Activated CD8-positive, alpha-beta memory T cell treated with anti-CD3 and anti-CD28 coated beads, Interleukin-2, amount 50 U/mL, for 1 hour (primary cell): ENCODE results near the gene ABCA4.

Experiments
- DNase-seq: peaks from one replicate; pipeline ENCODE4 v3.0.0-alpha.2; 2020; ENCODE audit errors: extremely low read depth

Gene ABCA4

GRCh38 chr1:94083681-94084080 is 37.3 kb downstream of the ABCA4 start:
- no peak for DNase-seq

GRCh38 chr1:94081566-94082344 is 39.2 kb downstream of the ABCA4 start:
- no peak for DNase-seq

DNA sequence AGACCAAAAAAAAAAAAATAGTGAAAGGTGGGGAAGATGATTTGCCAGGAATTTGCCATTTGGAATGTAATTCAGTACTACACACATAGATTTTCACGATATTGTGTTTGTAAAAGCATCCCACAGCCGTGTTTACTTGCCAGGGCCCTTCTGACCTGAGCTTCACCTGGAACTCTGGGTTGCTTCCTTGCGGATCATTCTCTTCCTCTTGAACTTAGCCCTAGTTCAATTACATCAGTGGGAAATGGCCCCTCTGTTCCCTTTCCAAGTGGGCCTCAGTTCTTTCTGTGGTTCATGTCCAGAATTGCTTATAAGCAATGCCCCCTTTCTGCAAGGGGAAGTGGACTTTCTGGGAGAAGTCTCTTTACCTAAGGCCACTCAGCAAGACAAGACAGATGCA is 41.0 kb downstream of the ABCA4 start:
- no peak for DNase-seq

DNA sequence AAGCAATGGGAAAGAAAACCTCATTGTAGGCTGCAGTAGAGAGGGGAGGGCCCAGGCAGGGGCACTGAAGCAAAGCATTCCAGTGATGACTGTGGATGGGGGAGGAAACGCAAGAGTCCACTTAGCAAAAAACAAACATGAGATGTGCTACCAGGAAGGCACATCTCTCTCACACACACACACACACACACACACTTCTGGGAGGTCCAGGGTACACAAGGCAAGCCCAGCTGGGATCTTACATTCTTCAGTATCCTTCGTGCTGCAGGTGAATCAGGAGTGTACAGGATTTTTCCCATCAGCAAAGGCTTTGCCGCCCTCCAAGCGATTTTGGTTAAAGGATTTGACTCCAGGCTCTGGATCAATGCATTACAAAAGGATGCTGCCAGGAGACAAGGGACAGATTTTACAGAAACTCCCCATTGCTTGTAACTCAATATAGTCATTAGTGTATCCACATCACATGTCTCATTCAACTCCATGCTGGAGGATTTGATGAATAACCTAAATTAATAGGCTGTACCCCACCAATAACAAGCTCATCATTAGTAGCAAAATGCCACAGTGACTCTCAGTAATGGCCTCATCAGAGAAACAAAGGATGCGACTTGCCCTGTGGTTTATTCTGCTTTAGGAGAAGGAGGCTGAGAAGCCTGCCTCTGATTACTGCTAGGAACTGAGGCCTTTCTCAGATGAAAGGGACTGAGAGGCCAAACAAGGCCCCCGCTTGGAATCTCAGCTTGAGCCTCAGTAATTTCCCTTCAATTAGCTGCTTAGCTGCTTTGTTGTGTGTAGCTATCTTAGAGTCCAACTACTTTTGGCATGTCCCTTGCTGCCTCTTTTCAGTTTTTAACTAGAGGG is 41.6 kb downstream of the ABCA4 start:
- DNase-seq: no peak

GRCh38 chr1:94072840-94073522 is 48.0 kb downstream of the ABCA4 start:
- DNase-seq: no peak

GRCh38 chr1:94071976-94072375 is 49.0 kb downstream of the ABCA4 start:
- no peak for DNase-seq

DNA sequence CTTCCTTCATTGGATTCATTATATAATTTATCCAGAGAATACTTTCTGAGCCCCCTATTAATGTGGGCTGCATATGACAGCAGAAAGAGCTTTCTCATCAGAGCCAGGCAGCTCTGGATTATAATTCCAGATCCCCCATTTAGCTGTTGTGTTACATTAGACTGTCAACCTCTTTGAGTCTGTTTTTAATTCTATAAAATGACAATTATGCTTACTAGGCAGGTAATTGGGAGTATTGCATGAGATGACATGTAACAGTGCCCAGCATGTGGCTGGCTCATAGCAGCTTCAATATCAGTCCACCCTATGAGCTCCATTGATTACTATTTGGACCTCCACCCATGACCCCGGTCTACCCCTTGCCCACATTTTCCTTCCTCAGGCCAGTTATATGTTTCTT is 49.6 kb downstream of the ABCA4 start:
- DNase-seq: no peak

DNA sequence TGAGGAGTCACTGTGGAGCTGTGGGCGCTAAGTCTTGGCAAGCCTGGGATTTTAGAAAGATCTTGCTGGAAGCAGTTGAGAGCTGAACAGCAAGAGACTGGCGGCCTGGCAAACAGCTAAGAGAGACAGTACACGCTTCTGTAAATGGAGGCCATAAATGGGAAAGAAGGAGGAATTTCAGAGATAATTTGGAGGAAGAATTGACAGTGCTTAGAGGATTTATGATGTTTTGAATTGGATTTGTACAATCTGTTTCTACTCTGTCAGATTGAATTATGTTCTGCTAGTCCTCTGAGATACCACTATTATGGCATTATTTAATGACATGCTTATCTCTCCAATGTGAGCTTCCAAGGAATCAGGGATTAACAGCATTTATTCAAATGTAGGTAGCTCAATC is 50.1 kb downstream of the ABCA4 start:
- DNase-seq: no peak

DNA sequence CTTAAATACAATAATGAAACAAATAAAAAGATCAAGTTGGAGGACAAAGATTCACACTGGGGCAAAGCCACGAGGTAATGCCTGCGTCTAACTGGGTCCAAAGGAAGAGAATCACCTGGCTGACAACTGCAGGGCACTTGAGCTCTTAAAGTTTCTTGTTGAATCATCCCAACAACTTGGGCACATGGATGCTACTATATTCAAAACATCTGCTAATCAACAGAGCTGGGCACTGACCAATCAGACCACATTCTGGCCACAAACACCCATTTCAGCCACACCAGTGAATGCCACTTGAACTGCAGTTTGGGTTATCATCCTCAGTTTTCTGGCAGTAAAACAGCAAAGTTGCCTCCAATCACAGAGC is 51.0 kb downstream of the ABCA4 start:
- no peak for DNase-seq

DNA sequence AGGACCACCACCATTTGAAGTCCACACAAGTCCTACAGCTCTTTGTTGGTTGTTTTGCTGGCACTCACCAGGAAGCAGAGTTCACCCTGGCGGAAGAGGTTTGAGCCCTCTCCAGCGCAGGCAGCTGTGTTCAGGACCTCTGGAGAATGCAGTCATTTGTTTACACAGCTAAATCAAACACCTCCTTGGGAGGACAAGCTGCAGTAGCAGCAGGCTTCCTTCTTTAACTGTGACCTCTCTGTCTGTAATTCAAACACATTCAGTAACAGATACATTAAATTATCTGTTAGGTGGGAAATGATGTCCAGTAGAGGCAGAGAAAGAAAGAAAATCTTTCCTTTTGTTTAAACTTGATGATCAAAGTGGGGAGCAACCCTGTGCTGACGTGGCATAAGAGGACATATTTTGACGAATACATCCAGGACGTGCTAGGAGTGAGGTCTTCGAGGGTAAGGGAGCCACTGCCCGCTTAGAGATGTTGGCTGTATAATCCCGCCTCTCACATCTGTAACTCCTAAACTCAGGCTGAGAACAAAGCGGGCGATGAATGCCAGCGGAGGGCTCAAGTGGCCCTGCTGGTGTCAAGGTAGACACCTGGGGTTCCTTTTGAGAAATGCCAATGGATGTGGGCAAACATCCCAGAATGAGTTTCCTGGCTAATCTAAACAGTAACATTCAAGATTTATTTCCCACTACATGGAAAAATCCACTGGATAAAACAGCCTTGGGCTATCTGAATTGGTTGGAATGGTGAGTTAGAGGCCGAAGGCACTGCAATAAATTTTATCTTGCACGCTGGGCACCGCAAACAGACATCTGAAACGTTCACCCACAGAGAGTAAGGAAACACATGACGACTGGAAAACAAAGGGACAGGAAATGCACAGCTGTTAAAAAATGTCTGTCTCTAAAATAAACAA is 51.7 kb downstream of the ABCA4 start:
- no peak for DNase-seq

GRCh38 chr1:94068096-94068998 is 52.6 kb downstream of the ABCA4 start:
- DNase-seq: no peak

GRCh38 chr1:94067196-94067595 is 53.8 kb downstream of the ABCA4 start:
- DNase-seq: no peak

- DNase-seq: no peak
Measured at GRCh38 chr1:94063379-94063778, 57.6 kb downstream of the ABCA4 start.

GRCh38 chr1:94061513-94062443 is 59.2 kb downstream of the ABCA4 start:
- DNase-seq: no peak

- no peak for DNase-seq
Measured at GRCh38 chr1:94060720-94061119, 60.2 kb downstream of the ABCA4 start.

DNA sequence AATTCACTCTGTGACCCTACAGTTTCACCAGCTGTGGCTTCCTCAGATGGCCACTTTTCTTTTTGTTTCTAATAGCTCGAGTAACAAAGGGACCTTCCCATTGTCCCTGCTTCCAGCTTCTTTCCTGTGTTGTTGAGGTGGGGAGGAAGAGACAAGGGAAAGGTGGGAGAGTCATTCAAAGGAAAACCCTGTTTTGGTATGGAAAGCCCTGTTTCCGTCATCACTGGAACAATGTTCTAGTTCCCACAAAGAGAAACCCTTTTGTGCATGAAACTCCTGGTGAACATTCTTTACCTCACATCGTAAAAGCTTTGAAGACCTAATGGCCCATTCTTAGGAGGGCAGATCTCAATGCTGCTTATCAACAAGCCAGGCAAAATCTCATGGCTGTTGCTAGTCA is 62.2 kb downstream of the ABCA4 start:
- DNase-seq: no peak

DNA sequence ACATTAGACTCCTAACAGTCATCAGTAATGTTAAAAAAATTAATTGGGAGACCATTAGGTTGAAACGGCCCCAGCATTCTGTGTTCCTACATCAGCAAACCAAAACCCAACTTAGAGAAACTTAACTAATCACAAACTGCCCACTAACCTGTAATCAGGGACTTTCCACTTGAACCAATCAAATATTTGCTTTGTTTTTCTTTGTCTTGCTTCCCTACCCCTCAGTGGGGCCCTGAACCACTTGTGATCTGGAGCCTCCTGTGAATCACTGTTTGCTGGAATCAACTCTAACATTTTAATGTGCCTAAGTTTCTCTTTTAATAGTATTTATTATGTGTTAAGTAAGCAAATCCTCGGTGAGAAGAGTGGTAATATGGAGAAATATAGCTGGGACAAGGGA is 64.0 kb downstream of the ABCA4 start:
- DNase-seq: no peak

DNA sequence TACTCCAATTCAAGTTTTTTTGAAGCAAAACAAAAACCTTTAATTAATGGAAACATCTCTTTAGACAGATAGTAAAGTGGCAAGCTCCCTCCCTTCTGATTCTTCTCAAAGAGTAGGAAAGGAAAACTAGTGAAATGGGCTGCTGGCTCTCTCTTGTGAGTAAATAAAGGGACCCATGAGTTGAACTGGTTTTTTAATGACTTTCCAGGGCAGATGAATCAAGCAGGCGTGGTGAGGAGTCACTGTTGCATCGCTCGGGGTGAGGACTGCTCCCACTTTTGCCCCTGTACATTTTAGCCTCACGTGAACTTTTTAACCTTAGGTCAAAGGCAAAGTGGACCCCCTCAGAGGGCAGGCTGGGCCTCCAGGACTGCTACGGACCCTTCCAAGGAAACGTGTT is 64.8 kb downstream of the ABCA4 start:
- no peak for DNase-seq

GRCh38 chr1:94055459-94056122 is 65.4 kb downstream of the ABCA4 start:
- no peak for DNase-seq
